Upper lobe of left lung (tissue), 4 donors: Measurements from ENCODE around the gene SLC35F5.

ENCODE experiments used
- EP300 ChIP-seq, 4 donors: sonication (generic); formaldehyde crosslinking; IDR thresholded peaks; one replicate each; pipeline ENCODE4 v1.5.1; 2017; ENCODE audit warnings: antibody characterized with exemption in 4 of 4, control low read depth in 2 of 4
- POLR2A ChIP-seq, 4 donors: fragments of 450-650 bp; IDR thresholded peaks; one replicate each; pipeline ENCODE4 v1.5.1; 2016 to 2017; ENCODE audit warnings: antibody characterized with exemption in 4 of 4, mild to moderate bottlenecking in 2 of 4
- POLR2AphosphoS5 ChIP-seq, 2 donors: sonication (generic); formaldehyde crosslinking; IDR thresholded peaks; one replicate each; pipeline ENCODE4 v1.5.1; 2017; ENCODE audit warnings: antibody characterized with exemption in 2 of 2
- TF ChIP-seq, protein P1 (sequence below), 6 experiments: fragments of 450-650 bp in 4 of 6; fragments of 200-600 bp in 2 of 6; sonication (generic) in 2 of 6; IDR thresholded peaks; one replicate each; pipeline ENCODE4 v1.5.1; 2016 to 2019; ENCODE audit warnings: antibody characterized with exemption in 6 of 6

GRCh38 chr2:113724010-113724409, 32.4 kb downstream of the SLC35F5 start:
- TF ChIP-seq, protein P1, sequence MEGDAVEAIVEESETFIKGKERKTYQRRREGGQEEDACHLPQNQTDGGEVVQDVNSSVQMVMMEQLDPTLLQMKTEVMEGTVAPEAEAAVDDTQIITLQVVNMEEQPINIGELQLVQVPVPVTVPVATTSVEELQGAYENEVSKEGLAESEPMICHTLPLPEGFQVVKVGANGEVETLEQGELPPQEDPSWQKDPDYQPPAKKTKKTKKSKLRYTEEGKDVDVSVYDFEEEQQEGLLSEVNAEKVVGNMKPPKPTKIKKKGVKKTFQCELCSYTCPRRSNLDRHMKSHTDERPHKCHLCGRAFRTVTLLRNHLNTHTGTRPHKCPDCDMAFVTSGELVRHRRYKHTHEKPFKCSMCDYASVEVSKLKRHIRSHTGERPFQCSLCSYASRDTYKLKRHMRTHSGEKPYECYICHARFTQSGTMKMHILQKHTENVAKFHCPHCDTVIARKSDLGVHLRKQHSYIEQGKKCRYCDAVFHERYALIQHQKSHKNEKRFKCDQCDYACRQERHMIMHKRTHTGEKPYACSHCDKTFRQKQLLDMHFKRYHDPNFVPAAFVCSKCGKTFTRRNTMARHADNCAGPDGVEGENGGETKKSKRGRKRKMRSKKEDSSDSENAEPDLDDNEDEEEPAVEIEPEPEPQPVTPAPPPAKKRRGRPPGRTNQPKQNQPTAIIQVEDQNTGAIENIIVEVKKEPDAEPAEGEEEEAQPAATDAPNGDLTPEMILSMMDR (IDR thresholded peaks at IDR 0.05) = no peak
- TF ChIP-seq POLR2A (IDR thresholded peaks at IDR 0.05) (no peak), POLR2AphosphoS5 (IDR thresholded peaks at IDR 0.05) (no peak), EP300 (IDR thresholded peaks at IDR 0.05) (no peak)
